Iris pigment epithelial cell (primary cell): ENCODE measurements around the gene FNDC5.
A peak's percentile ranks its signal among the peaks of the same experiment; 100 is the strongest.

Experiments
- DNase-seq: peaks from one replicate; pipeline ENCODE4 v3.0.0-alpha.2; 2011; ENCODE audit warnings: low read depth

The FNDC5 gene

DNA sequence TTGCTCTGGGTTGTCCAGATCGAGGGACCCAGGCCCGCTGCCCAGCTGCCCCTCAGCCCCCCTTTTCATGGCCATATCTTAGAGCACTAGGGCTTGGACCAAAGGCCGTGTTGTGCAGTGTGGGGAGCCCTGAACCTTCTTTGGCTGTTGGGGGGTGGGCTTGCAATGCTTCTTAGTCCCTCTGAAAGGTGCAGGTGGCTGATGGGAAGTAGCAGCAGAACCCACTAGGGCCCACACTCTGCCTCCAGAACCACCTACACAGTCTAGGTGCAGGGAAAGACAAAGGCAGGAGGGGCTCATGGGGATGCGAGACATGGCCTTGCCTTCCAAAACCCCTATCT lies 13.3 kb upstream of the FNDC5 start:
- no peak for DNase-seq

DNA sequence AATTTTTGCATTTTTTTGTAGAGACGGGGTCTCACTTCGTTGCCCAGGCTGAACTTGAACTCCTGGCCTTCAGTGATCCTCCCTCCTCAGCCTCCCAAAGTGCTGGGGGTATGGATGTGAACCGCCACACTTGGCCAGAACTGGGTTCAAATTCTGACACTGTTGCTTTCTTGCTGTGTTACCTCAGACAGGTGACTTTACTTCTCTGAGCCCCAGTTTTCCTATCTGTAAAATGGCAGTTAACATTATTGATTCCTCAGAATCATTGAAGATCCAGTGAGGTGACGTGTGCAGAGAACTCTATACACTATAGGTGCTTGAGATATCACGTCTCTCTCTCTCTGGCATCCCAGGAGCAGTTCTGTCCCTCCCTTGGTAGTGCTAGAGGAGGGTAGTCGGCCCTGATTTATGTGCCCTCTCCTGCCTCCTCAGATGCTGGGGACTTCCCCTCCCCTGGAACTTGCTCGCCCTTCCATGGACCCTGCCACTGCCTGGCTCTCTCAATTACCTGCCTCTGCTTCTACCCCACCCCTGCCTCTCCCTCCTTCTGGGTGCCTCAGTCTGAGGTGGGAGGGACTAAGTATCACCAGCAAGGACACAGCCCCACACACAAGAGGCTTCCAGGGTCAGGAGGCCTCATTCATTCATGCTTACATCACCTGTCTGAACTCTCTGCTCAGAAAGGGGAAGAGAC lies 12.8 kb upstream of the FNDC5 start:
- no peak for DNase-seq

DNA sequence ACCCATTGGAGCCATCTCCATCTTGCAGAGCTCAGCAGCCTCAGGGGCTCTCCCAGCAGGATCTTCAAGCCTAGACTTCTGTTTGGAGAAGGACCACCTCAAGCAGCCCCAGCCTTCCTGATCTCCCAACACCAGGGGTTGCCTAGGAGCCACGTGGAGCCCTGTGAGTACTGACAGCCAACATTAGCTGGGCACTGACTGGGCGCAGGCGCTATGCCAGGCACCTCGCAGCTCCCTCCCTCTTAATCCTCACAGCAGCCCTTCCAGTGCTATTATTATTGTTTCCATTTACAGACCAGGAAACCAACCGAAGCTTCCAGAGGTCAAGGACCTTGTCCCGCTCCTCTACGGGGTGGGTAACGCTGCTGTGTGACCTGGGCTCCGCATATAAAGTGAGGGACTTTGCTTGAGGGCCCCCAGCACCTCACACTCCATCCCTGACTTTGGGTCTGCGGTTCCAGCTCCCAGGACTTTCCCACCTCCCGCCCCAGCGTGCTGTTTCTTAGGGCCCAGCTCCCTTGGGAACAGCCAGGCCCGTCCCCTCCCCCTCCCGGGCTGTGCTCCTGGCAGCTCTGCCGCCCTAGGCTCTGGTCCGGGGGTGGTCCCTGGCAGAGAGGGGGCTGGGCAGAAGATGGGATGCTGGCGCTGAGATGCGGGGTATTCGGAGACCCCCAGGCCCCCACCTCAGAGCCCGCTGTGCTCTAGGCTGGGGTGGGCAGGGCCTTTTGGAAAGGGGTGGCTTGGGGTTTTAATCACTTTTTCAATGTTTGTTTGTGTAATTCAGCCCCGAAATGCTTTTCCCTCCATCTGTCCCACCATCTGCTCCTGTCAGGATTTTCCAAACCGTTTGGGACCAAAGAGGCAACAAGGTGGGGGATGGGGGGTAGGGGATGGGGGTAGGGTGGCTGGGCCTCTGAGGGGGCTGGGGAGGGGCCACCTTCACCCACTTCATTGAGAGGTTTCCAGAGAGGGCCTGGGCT lies 11.4 kb upstream of the FNDC5 start:
- no peak for DNase-seq

DNA sequence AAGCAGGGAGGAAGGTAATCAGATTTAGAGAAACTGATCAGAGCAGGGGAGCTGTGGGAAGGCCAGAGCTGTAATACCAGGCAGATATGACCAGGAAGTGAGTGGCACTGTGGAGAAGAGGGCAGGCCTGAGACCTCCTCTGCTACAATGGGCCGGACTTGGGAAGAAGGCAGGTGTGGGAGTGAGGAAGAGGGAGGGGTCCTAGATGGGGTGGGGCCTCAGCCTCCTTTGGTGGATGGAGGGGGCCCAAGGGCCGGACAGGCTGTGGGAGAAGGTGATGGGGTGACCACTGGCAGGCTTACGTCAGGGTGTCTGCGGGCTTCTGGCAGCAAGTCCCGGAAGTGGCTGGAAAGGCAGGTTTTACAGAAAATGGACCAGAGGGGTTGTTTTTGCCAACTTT lies 10.6 kb upstream of the FNDC5 start:
- DNase-seq: no peak

DNA sequence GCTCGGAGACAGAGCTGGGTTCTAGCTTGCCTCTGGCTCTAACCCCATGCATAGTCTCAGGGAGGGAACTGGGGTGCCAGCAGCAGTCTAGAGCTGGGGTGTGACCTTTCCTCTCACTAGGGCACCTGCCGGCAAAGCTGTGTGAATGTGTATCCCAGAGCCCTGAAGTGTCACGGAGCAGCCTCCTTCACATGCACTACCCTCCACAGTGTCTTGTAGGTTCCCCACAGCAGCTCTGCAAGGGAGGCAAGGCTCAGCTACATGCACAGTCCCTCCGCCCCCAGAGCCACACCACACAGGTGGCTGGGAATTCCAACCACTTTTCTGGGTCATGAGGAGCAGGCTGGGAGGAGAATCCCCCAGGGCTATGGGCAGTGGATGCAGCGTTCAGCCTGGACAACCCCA lies 7.9 kb upstream of the FNDC5 start:
- no peak for DNase-seq

DNA sequence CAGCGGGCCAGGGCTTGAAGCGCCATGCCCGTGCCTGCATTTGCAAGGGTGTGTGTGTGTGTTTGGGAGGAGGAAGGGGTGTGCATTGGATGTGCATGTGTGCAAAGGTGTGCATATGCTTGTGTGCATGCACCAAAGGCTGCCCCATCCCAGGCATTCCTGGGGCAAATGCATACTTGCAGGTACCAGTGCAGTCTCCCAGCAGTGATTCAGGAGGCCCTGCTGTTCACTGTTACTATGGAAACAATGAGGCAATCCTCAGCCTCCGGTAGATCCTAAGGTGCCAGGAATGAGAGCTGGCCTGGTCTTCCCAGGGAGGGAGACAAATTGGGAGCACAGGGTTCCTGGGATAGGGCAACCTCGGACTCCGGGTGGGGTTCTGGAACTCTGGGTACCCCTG lies 7.5 kb upstream of the FNDC5 start:
- DNase-seq: peak; percentile 59

DNA sequence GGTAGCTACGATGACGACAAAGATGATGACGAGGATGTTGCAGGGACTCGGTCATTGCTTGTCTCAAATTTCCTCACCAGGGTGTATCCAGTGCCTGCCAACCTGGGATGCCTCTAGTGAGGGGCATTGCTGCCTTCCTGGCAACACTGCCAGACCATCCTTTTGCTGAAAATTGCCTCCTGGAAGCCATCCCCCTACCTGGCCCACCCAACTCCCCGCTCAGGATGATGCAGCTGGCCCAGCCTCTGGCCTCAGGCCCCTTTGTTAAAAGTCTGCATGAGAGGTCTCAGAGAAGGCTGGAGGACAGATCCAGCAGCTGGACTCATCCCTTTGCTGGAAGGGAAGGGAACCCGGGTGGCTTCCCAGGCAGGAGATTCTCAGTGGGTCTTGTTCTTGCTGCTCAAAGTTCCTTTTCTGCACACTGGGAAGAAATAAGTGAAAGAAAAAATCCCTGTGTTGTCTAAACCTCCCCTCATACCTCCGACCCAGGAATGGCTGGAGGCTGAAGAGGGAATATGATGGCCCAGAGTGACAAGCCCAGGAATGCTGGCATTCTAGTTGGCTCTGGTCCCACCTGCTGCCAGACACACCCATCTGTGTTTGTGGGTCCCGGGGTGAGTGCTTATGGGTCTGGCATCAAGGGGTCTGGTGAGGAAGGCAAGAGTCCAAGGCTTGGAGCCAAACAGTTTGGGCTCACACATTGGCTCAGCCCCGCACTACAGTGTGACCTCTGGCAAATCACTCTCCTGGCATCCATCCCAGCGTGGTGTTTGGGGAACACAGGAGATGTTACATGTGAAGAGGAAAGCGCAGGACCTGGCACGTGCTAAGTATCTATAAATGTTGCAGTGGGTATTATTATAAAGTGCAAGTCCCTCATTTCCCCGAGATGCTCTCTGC lies 6.7 kb upstream of the FNDC5 start:
- no peak for DNase-seq

DNA sequence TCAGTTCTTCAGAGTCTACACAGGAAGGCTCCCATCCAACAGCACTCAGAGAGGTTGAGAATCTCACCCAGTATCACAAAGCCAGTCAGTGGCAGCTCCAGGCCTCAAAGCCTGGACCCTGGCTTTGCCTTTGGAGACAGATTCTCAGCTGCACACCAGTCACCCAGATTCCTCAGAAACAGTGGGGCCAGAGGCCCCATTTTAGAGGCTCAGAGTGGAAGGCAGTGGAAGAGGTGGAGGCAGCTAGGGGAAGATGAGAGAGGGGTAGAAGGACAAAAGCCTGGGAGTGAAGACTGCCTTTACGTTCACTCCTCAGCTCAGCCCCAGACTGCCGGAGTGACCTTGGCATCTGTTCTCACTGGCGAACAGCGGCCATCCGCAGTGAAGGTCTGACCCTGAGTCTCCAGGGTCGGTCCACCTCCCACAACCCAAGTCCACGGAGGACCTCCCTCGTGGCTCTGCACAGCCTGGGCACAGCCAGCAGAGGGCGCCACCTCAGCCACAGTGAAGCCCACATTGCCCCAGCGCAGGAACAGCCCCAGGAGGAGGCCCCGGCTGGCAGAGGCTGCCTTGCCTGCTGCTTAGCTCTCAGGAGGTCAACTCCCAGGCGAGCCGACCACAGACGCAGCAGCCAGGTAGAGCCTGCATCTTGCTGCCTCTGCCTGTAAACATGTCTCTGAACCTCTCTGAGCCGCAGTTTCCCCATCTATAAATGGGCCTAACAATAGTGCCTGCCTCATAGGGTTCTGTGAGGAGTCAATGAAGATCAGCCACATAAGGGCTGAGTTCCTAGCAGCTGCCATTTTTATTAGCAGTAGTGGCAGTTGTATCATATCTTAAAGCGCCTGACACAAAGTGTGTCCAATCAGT lies 5.9 kb upstream of the FNDC5 start:
- peak; percentile 38 for DNase-seq

DNA sequence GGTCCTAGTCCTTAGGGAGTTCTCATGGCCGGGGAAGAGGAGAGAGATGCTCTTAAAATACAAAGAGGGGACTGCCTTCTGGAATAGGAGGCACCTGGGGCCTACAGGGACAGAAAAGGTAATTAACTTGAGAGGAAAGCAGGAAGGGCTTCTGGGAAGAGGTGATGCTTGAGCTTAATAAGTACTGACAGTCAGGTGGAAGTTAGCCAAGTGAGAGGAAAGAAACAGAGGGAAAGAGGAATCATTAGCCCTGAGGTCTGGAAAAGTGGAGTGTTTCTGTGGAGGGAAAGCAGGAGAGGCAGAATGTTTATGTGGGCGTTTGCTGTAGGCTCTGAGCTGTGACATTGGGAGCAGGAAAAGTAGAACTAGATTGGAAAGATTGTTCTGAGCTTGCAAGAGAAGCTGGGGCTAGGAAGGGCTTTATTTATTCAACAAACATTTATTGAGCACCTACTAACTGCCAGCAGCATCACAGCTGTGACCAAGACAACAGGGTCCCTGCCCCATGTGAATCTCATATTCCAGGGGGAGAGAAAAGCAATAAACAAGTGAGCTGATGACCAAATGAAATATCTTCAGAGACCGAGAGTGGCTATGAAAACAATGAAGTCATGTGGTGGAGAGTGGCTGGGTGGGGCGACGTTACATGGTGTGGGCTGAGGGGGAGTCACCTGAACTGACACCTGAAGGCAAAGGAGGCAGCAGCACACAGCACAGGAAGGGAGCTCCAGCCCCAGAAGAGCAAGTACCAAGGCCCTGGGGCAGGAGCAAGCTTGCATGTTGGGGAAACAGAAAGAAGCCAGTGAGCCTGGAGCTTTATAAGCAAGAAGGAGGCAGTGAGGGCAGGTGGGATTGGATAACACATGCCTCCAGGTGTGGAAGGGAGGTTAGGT lies 4.4 kb upstream of the FNDC5 start:
- DNase-seq: no peak

DNA sequence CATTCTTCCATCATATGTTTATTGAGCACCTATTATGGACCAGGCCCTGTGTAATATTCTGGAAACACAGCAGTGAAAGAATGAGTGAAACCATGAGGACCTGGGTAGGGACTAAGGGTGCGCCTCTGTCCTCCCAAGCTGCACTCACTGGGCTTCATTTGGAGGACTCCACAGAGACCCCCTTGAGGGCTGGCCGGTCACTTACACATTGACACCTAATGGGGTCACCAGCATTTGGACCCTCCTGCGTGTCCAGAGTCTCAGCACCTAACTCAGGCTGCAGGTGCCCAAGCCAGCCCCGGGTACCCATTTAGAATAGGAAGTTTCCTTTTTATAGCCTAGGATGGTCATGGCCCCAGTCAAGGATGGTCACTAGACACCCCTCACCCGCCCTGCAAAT lies 2.8 kb upstream of the FNDC5 start:
- no peak for DNase-seq

DNA sequence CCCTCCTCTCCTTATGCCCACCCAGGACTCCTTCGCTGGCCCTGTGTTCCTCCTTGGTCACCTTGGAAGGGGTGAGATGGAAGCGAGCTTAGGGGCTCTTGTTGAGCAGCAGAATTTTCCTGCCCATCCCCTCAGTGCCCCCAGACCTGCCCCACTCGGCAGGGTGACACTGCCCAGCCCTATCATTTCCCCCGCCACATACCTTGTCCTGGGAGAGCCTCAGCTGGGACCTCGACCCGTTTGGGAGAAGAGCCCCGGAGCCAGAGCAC lies 1.4 kb upstream of the FNDC5 start:
- DNase-seq: no peak

DNA sequence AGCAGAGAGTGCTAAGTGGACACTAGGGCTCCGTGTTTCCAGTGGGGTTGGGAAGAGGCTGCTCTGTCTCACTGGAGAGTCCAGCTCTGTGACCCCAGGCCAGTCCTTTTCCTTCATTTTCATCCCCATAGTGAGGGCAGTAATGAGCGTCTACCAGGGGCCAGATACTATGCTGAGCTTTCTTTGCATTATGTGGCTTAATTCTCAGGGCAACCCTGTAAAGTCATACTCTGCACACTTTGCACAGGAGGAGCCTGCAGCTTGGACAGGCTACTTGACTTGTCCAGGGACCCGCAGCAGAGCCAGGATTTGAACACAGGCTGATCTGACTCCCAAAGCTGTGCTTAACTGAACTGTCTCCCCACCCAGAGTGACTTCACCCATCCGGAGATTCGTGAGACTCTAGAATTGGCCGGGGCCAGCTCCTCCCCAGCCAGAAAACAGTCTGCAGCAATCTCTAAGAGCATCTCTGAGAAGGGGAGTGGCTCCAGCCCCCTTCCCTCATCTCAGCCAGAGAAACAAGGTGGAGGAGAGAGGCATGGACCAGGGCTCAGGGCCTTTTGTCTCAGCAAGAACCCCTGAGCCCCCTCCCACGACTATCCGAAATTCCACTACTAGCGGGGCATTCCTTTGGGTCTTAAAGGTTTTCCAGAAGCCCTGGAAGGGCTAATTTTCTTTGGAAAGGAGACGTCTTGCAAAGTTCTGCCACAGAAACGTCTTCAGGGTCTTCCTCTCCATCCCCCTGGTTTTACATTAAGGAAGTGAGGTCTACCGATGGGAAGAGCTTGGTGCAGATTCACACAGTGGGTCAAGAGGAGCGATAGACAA lies 866 bp upstream of the FNDC5 start:
- DNase-seq: peak; percentile 16

DNA sequence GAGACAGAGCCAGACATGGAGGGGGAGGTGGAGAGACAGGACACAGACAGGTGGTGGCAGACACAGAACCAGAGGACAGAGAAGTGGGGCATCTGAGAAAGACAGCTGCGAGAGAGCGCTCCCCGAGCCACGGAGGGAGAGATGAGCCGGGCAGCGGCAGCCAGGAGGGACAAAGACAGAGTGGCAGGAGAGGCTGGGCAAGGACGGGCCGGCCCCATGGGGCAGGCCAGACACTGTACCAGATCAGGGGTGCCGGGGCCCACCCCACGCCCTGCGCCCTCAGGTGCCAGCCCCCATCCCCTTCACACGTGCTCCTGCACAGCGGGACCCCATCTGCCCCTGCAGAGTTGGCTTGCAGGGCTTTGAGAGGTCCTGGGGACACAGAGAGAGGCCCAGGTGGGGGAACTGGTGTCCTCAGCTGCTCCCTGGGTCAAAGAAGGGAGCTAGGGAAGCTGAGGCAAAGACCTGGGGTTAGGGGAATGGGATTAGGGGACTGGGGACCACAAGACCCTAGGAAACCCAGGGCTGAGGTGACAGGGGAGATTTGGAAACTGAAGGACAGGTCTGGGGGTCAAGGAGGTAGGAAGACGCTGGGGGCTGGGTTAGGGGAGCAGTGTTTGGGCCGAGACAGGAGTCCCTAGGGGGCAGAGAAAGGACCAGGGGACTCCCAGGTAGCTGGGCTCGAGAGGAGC lies 643 bp downstream of the FNDC5 start:
- DNase-seq: no peak

DNA sequence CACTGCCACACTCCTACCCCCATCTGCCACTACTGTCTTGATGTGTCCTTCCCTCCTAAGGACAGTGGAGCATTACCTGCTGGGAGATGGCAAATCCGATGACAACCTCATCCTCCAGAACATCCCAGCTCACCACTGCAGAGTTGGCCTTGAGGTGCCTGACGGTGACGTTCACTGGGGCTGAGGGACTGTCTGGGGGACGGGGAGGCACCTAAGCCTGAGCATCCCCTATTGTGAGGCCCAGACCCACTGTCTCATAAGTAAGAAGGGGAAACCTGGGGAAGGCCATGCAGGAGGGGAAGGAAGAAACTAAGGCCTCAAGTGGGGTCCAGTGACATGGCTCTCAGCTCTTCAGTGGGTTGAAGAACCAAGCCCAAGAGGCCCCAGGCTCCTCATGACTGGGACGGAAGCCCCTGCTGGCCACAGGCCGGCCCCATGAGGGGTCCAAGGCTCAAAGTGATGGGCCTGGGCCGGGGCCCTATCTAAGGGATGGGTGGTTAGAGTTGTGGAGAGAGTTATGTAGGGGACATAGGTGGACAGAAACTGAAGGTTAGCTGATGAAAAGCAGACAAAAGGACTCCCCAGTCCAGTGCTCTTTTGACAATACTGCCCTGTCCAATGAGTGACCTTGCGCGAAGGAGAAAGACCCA lies 1.8 kb downstream of the FNDC5 start:
- no peak for DNase-seq

DNA sequence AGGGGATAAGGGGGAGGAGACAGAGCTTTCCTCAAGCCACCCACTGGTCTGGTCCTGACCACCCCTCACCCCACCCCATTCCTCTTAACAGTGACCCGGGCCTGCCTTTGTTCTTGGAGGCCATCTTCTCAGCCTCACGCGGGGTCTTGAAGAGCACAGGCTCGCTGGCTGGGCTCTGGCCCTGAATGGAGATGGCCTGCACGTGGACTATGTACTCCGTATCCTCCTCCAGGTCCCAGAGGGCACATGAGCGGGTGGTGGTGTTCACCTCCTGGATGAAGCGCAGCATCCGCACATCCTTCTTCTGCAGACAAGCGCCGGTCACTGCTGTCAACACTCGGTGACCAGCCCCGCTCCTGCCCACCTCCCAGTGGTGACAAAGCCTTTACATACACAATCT lies 2.6 kb downstream of the FNDC5 start:
- DNase-seq: no peak

DNA sequence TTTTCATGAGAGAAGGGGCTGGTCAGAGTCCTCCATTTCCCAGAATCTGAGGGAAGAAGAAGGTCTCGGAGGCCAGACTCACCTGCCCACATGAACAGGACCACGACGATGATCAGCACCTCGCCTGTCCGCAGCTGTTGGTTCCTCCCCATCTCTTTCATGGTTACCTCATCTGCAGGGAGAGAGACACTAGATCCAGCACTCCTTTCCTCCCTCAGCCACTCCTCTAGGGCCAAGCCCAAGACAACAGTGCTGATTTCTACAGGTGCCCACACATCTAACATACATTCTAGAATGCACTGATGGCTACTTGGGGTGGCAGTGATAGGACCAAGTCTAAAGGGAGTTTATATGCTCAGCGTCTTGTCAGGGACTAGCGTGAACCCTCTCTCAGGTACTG lies 3.0 kb downstream of the FNDC5 start:
- DNase-seq: no peak

DNA sequence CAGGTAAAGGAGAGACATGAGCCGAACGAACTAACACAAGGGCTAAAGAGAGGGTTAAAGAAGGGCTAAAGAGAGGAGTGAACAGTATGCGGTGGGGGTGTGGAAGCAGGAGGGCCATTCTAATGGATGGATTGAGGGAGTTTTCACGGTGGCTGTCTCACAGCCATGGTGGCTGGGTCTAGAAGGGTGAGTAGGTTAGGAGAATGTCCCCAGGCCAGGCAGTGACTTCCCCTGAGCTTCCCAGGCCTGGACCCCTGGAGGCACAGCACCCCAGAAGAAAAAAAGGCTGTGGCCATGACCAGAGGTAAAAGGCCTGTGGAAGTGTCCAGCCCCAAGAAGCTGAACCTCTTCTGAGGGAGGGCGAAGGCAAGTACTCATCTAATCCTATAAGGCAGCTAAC lies 3.6 kb downstream of the FNDC5 start:
- no peak for DNase-seq

DNA sequence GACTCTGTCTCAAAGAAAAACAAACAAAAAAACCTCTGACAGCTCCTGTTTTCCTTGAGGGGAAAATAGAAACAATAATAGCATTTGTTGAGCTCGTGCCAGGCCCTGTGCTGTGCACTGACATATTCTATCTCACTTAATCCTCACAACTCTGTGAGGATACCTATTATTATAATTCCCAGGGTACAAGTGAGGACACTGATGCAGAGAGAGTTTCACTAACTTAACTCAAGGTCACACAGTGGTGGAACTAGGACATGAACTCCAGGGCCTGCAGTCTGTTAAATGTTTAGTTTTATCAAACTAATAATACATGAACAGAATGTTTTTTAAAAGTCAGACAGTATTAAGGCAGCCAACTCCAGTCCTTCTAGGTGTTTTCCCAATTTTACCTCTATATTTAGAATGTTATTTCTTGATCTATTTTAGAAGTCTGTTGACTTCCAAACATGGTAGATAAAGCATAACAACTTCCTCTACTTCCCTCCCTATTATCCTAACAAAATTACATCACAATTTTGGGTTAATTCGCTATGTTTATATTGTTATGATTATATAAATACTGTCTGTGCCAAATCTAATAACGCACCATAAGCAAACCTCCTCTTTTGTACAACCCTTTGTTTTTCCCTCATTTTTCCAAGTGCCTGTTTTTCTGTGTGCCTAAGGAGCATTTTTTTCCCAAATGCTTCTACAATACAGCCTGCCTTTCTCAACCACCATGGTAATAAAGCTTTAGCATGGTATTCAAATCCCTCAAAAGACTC lies 4.9 kb downstream of the FNDC5 start:
- no peak for DNase-seq
